Mucosa of rectum (tissue), 2 donors: ENCODE results near the gene SLC6A3.
"Not testable (repeated sequence)": the region's sequence is repeated elsewhere in the genome, so short reads cannot be mapped to it uniquely, and the experiment has no call there.

Source experiments
- H3K27ac ChIP-seq, 2 donors: one replicate each; pipeline ENCODE4 v1.7.0; 2013; ENCODE audit warnings: inconsistent platforms in 2 of 2, low read depth in 2 of 2, low read length in 2 of 2
- H3K27me3 ChIP-seq, 2 donors: one replicate each; pipeline ENCODE4 v1.7.0; 2013; ENCODE audit warnings: low read length in 2 of 2; ENCODE audit not compliant: control insufficient read depth in 2 of 2, insufficient read depth in 2 of 2
- H3K36me3 ChIP-seq, 2 donors: one replicate each; pipeline ENCODE4 v1.7.0; 2013; ENCODE audit warnings: low read length in 2 of 2; ENCODE audit not compliant: control insufficient read depth in 2 of 2, insufficient read depth in 2 of 2
- H3K4me1 ChIP-seq, 2 donors: one replicate each; pipeline ENCODE4 v1.7.0; 2013; ENCODE audit warnings: low read length in 2 of 2, mild to moderate bottlenecking in 1 of 2; ENCODE audit not compliant: control insufficient read depth in 2 of 2, insufficient read depth in 2 of 2
- H3K4me3 ChIP-seq, 2 donors: one replicate each; pipeline ENCODE4 v1.7.0; 2013; ENCODE audit warnings: low read length in 2 of 2
- H3K9ac ChIP-seq, 2 donors: one replicate each; pipeline ENCODE4 v1.7.0; 2013; ENCODE audit warnings: low read length in 2 of 2, low read depth in 1 of 2, mild to moderate bottlenecking in 1 of 2
- H3K9me3 ChIP-seq, 2 donors: one replicate each; pipeline ENCODE4 v1.7.0; 2013; ENCODE audit warnings: low read length in 2 of 2; ENCODE audit not compliant: control insufficient read depth in 2 of 2
- donor health status: healthy.
- donor health status: Normal muscosa, but diverticular disease.

The SLC6A3 gene

GRCh38 chr5:1380910-1381309 is 64.3 kb downstream of the SLC6A3 start:
- no peak overlapping the region for H3K4me3 ChIP-seq
- no peak overlapping the region for H3K9ac ChIP-seq
- peaks cover 4 to 9% of the 10 kb centered on the region in 2 donors for H3K4me1 ChIP-seq
- no peak overlapping the region for H3K27ac ChIP-seq
- H3K9me3 ChIP-seq, result no peaks in the 10 kb centered on the region
- H3K27me3 ChIP-seq, result peaks cover 0 to 4% of the 10 kb centered on the region in 2 donors
- no peaks in the 10 kb centered on the region for H3K36me3 ChIP-seq

- Histone ChIP-seq H3K9me3 (no peaks in the 10 kb centered on the region), H3K36me3 (no peaks in the 10 kb centered on the region), H3K4me1 (peaks cover 0 to 4% of the 10 kb centered on the region in 2 donors), H3K27me3 (peaks cover 0 to 4% of the 10 kb centered on the region in 2 donors), H3K27ac (no peak overlapping the region), H3K9ac (no peak overlapping the region), H3K4me3 (no peak overlapping the region)
These were observed 65.0 kb downstream of the SLC6A3 start for GRCh38 chr5:1380011-1380817.

GRCh38 chr5:1378866-1379659 is 66.2 kb downstream of the SLC6A3 start:
- Histone ChIP-seq H3K4me1 (no peaks in the 10 kb centered on the region), H3K4me3 (no peak overlapping the region), H3K27me3 (peaks cover 0 to 6% of the 10 kb centered on the region in 2 donors), H3K9me3 (no peaks in the 10 kb centered on the region), H3K36me3 (no peaks in the 10 kb centered on the region), H3K9ac (no peak overlapping the region), H3K27ac (no peak overlapping the region)

- Histone ChIP-seq H3K4me3 (no peak overlapping the region), H3K4me1 (no peaks in the 10 kb centered on the region), H3K9ac (no peak overlapping the region), H3K27me3 (peaks cover 0 to 6% of the 10 kb centered on the region in 2 donors), H3K27ac (no peak overlapping the region), H3K36me3 (no peaks in the 10 kb centered on the region), H3K9me3 (no peaks in the 10 kb centered on the region)
These were observed 67.1 kb downstream of the SLC6A3 start for GRCh38 chr5:1378096-1378495.

GRCh38 chr5:1376981-1377380 is 68.3 kb downstream of the SLC6A3 start:
- Histone ChIP-seq H3K9me3 (no peaks in the 10 kb centered on the region), H3K4me1 (no peaks in the 10 kb centered on the region), H3K4me3 (no peak overlapping the region), H3K27me3 (peaks cover 0 to 6% of the 10 kb centered on the region in 2 donors), H3K36me3 (no peaks in the 10 kb centered on the region), H3K27ac (no peak overlapping the region), H3K9ac (no peak overlapping the region)

GRCh38 chr5:1375871-1376810 is 69.1 kb downstream of the SLC6A3 start:
- no peaks in the 10 kb centered on the region for H3K9me3 ChIP-seq
- no peak overlapping the region for H3K4me3 ChIP-seq
- H3K27ac ChIP-seq, result no peak overlapping the region
- no peaks in the 10 kb centered on the region for H3K4me1 ChIP-seq
- H3K9ac ChIP-seq, result no peak overlapping the region
- H3K36me3 ChIP-seq, result no peaks in the 10 kb centered on the region
- peaks cover 0 to 6% of the 10 kb centered on the region in 2 donors for H3K27me3 ChIP-seq

GRCh38 chr5:1374679-1375055 is 70.6 kb downstream of the SLC6A3 start:
- no peak overlapping the region for H3K9ac ChIP-seq
- H3K36me3 ChIP-seq, result no peaks in the 10 kb centered on the region
- no peak overlapping the region for H3K4me3 ChIP-seq
- no peak overlapping the region for H3K27ac ChIP-seq
- peaks cover 0 to 5% of the 10 kb centered on the region in 2 donors for H3K27me3 ChIP-seq
- no peaks in the 10 kb centered on the region for H3K4me1 ChIP-seq
- no peaks in the 10 kb centered on the region for H3K9me3 ChIP-seq

GRCh38 chr5:1374030-1374678 is 71.1 kb downstream of the SLC6A3 start:
- no peaks in the 10 kb centered on the region for H3K4me1 ChIP-seq
- no peaks in the 10 kb centered on the region for H3K36me3 ChIP-seq
- no peak overlapping the region for H3K27ac ChIP-seq
- H3K4me3 ChIP-seq, result no peak overlapping the region
- H3K9me3 ChIP-seq, result no peaks in the 10 kb centered on the region
- peaks cover 0 to 2% of the 10 kb centered on the region in 2 donors for H3K27me3 ChIP-seq
- H3K9ac ChIP-seq, result no peak overlapping the region

GRCh38 chr5:1371972-1372342 is 73.3 kb downstream of the SLC6A3 start:
- not testable (repeated sequence) for H3K4me3 ChIP-seq, H3K27ac ChIP-seq, H3K9ac ChIP-seq, H3K4me1 ChIP-seq, H3K9me3 ChIP-seq, H3K27me3 ChIP-seq, H3K36me3 ChIP-seq
